NCI-H748 (cell line): Measurements from ENCODE around the gene SMCO1.
"Not testable (repeated sequence)": the region's sequence is repeated elsewhere in the genome, so short reads cannot be mapped to it uniquely, and the experiment has no call there.

Source experiments
- DNase-seq: peaks from one replicate; lab custom pipeline; 2025; ENCODE audit not compliant: unreplicated experiment; lab: John Stamatoyannopoulos, UW

The SMCO1 gene

GRCh38 chr3:196523841-196524240 lies 8.7 kb upstream of the SMCO1 start:
- no peak for DNase-seq

DNA sequence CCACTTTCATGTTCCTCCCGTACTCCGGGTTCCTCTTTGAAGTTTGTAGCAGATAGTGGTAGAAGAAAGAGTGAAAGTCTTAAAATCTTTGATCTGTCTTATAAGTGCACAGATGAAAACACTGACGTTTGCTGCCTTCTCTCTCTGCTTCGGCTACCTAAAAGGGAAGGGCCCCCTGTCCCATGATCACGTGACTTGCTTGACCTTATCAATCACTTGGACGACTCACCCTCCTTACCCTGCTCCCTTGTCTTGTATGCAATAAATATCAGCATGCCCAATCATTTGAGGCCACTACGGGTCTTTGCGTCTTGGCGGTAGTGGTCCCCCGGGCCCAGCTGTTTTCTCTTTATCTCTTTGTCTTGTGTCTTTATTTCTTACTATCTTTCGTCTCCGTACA lies 6.1 kb upstream of the SMCO1 start:
- not testable (repeated sequence) for DNase-seq

- no peak for DNase-seq
Observed at GRCh38 chr3:196519718-196520082, 4.6 kb upstream of the SMCO1 start.

DNA sequence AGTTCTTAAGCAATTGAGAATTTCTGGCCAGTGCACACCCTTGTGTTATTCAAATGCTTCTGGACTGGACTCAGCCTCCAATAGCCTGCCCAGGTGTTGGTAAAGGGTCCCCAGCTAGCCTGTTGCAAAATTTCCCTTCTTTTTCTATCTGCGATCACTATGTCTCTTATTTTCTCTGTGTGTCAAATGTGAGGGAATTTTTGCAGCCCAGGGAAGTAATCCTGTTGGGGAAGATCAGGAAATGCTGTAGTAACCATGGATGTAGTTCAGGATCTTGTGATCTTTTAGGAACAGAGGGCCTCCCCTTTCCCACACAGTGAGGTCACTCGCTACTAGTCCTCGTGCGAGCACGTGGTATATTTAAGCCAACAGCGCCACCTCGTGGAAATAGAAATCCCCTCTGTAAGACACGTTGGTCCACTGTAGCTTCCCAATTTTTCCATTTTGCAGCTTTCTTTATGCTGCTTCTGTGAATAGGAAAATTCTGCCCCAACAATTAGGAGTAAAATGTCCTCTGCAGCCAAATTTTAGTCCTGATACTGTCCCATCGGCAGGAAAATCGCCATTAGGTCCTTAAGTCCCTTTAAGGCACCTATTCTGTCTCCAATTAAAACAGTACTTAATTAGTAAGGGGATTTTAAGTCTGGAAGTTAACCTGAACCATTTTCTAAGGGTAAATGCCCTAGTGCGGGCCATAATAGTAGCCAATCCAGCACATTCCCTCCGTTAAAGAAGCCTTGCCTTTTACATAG lies 4.0 kb upstream of the SMCO1 start:
- peak; percentile 71 for DNase-seq

GRCh38 chr3:196517919-196518318 lies 2.8 kb upstream of the SMCO1 start:
- peak; percentile 76 for DNase-seq

- DNase-seq, result no peak
Observed at GRCh38 chr3:196517162-196517800, 2.1 kb upstream of the SMCO1 start.

DNA sequence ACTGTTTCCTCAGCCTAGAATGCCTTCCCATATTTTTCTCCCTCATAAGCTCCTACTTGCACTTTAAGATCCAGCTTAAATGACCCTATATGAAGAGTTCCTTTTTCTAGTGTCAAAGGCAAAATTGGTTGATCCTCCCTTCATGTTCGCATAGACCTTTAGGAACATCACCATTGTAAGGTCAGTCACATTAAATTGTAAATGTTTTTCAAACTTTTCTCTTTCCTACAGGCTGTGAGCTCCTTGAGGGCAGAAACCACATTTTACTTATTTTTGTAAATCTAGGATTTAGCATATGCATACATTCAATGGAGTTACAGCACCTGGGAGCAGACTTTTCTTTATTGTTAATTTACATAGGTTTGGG lies 813 bp downstream of the SMCO1 start:
- DNase-seq, result no peak

- DNase-seq, result no peak
Observed at GRCh38 chr3:196513697-196514349, 1.3 kb downstream of the SMCO1 start.

DNA sequence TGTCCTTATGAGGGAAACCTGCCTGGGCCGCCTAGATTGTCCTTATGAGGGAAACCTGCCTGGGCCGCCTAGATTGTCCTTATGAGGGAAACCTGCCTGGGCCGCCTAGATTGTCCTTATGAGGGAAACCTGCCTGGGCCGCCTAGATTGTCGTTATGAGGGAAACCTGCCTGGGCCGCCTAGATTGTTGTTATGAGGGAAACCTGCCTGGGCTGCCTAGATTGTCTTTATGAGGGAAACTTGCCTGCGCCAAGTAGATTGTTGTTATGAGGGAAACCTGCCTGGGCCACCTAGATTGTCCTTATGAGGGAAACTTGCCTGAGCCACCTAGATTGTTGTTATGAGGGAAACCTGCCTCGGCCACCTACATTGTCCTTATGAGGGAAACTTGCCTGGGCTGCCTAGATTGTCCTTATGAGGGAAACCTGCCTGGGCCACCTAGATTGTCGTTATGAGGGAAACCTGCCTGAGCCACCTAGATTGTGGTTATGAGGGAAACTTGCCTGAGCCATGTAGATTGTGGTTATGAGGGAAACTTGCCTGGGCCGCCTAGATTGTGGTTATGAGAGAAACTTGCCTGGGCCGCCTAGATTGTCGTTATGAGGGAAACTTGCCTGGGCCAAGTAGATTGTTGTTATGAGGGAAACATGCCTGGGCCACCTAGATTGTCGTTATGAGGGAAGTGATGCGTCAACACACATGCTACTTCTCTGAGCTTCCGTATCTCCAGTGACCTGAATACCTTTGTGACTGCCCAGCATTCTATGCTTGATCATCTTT lies 3.3 kb downstream of the SMCO1 start:
- DNase-seq, result not testable (repeated sequence)

DNA sequence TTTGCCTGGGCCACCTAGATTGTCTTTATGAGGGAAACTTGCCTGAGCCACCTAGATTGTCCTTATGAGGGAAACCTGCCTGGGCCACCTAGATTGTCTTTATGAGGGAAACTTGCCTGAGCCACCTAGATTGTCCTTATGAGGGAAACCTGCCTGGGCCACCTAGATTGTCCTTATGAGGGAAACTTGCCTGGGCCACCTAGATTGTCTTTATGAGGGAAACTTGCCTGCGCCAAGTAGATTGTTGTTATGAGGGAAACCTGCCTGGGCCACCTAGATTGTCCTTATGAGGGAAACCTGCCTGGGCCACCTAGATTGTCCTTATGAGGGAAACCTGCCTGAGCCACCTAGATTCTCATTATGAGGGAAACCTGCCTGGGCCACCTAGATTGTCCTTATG lies 4.0 kb downstream of the SMCO1 start:
- not testable (repeated sequence) for DNase-seq

- no peak for DNase-seq
Observed at GRCh38 chr3:196506687-196507086, 8.5 kb downstream of the SMCO1 start.

- DNase-seq, result no peak
Observed at GRCh38 chr3:196504556-196504955, 10.6 kb downstream of the SMCO1 start.

- DNase-seq, result not testable (repeated sequence)
Observed at GRCh38 chr3:196504077-196504398, 11.1 kb downstream of the SMCO1 start.

DNA sequence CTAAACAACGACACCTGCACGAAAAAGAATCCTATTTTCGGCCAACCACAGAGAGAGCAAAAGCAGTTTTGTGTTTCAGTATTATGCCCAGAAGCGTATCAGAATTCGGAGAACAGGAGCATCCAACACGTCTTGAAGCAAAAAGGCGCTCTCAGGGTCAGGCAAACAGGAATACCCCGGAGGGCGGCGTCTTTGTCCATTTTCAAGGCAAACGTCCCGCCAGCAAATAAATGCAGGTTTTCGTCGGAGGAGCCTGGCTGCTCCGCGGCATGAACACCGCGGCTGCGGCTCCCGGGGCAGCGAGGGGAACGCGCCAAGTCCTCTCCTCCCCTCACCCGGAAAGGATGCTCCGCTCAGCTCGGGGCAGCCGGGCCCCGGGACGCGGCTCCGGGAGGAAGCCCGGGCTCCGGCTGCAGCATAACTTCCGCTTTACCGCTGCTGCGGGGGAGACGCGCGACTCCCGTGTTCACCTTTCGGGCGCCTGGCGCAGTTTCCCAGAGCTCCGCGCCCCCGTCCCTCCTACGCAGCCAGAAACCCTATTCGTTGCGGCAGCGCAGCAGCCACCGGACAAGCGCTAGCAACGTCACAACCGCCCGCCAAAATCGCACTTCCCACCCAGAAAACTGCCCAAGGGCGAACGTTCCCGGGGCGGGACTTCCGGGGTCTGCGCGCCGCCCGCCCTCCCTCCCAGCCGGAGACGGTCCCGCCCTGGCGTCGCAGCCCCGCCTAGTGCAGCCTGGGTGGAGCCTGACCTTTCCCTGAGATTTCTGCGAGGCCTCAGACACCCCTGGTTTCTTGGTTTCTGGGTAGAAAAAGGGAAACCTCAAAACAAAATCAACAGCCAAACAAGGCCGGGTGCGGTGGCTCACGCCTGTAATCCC lies 11.7 kb downstream of the SMCO1 start, which contains the start of gene RNF168:
TSS of gene RNF168 (minus strand) at position 573 of the 881 bp plus-strand sequence. CDS start 595 bp downstream, outside the sequence.
- peak; percentile 95 for DNase-seq

- peak; percentile 36 for DNase-seq
Observed at GRCh38 chr3:196502775-196503195, 12.4 kb downstream of the SMCO1 start.

GRCh38 chr3:196501316-196502044 lies 13.7 kb downstream of the SMCO1 start:
- DNase-seq, result peak; percentile 29

GRCh38 chr3:196499807-196500524 lies 15.2 kb downstream of the SMCO1 start:
- DNase-seq, result no peak

- DNase-seq, result no peak
Observed at GRCh38 chr3:196499061-196499460, 16.1 kb downstream of the SMCO1 start.

- no peak for DNase-seq
Observed at GRCh38 chr3:196498297-196498696, 16.8 kb downstream of the SMCO1 start.
